HG02981 (cell line): Measurements from ENCODE around the gene CCSAP.
"Not testable (repeated sequence)": the region's sequence is repeated elsewhere in the genome, so short reads cannot be mapped to it uniquely, and the experiment has no call there.

Experiments used
- ATAC-seq: cut with Tn5 transposase; IDR thresholded peaks from one replicate; pipeline ENCODE4 v1.9.1; 2021; ENCODE audit warnings: mild to moderate bottlenecking, moderate library complexity; ENCODE audit not compliant: unreplicated experiment

Gene CCSAP

GRCh38 chr1:229327765-229328164, 15.1 kb downstream of the CCSAP start:
- not testable (repeated sequence) for ATAC-seq

- no peak for ATAC-seq
These were observed 16.2 kb downstream of the CCSAP start for GRCh38 chr1:229326601-229327000.

GRCh38 chr1:229325853-229326487, 16.9 kb downstream of the CCSAP start:
- ATAC-seq: no peak

GRCh38 chr1:229325401-229325800, 17.4 kb downstream of the CCSAP start:
- no peak for ATAC-seq

- no peak for ATAC-seq
These were observed 18.8 kb downstream of the CCSAP start for GRCh38 chr1:229323885-229324553.

GRCh38 chr1:229323201-229323600, 19.6 kb downstream of the CCSAP start:
- ATAC-seq: no peak

- no peak for ATAC-seq
These were observed 23.4 kb downstream of the CCSAP start for GRCh38 chr1:229319487-229319886.

GRCh38 chr1:229318056-229318455, 24.8 kb downstream of the CCSAP start:
- ATAC-seq: no peak

GRCh38 chr1:229316166-229316565, 26.7 kb downstream of the CCSAP start:
- no peak for ATAC-seq

- no peak for ATAC-seq
These were observed 32.0 kb downstream of the CCSAP start for GRCh38 chr1:229310833-229311232.

- no peak for ATAC-seq
These were observed 33.2 kb downstream of the CCSAP start for GRCh38 chr1:229309684-229310083.

- ATAC-seq: no peak
These were observed 33.8 kb downstream of the CCSAP start for GRCh38 chr1:229309074-229309473.

- ATAC-seq: no peak
These were observed 37.5 kb downstream of the CCSAP start for GRCh38 chr1:229305392-229305791.

- ATAC-seq: no peak
These were observed 39.0 kb downstream of the CCSAP start for GRCh38 chr1:229303855-229304254.

GRCh38 chr1:229302740-229303139, 40.1 kb downstream of the CCSAP start:
- ATAC-seq: no peak

- ATAC-seq: no peak
These were observed 42.6 kb downstream of the CCSAP start for GRCh38 chr1:229300099-229300757.

GRCh38 chr1:229298887-229299503, 43.9 kb downstream of the CCSAP start:
- no peak for ATAC-seq

- ATAC-seq: no peak
These were observed 44.4 kb downstream of the CCSAP start for GRCh38 chr1:229298420-229298819.

- no peak for ATAC-seq
These were observed 45.1 kb downstream of the CCSAP start for GRCh38 chr1:229297746-229298145.

GRCh38 chr1:229296541-229296941, 46.3 kb downstream of the CCSAP start:
- no peak for ATAC-seq

- ATAC-seq: no peak
These were observed 47.1 kb downstream of the CCSAP start for GRCh38 chr1:229295745-229296144.
